SK-N-SH (cell line): ENCODE measurements around the gene C3.

Source experiments
- FOSL2 ChIP-seq: IDR thresholded peaks from 2 replicates; pipeline ENCODE4 v1.4.0; 2012; ENCODE audit warnings: low read depth, mild to moderate bottlenecking, moderate library complexity, borderline replicate concordance
- FOXM1 ChIP-seq: IDR thresholded peaks from 2 replicates; pipeline ENCODE4 v1.4.0; 2012; ENCODE audit warnings: low read depth, mild to moderate bottlenecking
- JUND ChIP-seq: IDR thresholded peaks from 2 replicates; pipeline ENCODE4 v1.4.0; 2012
- TF ChIP-seq, protein P1 (sequence below): IDR thresholded peaks from 2 replicates; pipeline ENCODE4 v1.4.0; 2012; ENCODE audit warnings: low read depth
- TF ChIP-seq, protein P2 (sequence below): fragments of 200-600 bp; sonication (generic); IDR thresholded peaks from 2 replicates; pipeline ENCODE4 v1.6.1; 2017; ENCODE audit warnings: antibody characterized with exemption, mild to moderate bottlenecking, moderate library complexity

DNA sequence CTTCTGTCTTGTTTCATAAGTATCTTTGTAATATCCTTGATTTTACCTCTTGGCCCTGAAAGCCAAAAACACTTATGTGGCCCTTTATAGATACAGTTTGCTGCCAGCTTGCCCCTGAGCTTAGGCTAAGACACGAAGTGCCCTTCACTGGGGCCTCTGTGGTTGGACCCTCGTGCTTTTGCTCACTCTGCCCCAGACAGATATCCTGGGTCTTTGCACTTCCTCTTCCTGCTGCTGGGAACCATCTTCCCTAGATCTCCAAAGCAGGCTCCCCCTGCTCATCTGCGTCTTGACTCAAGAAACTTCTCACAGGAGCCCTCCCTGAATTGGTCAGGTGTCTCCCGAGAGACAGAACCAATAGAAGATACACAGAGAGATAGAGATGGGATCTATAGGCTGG lies 48.5 kb downstream of the C3 start:
- TF ChIP-seq FOSL2 (no peak), FOXM1 (no peak), JUND (no peak)
- TF ChIP-seq, protein P1, sequence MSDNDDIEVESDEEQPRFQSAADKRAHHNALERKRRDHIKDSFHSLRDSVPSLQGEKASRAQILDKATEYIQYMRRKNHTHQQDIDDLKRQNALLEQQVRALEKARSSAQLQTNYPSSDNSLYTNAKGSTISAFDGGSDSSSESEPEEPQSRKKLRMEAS, result no peak
- TF ChIP-seq, protein P2, sequence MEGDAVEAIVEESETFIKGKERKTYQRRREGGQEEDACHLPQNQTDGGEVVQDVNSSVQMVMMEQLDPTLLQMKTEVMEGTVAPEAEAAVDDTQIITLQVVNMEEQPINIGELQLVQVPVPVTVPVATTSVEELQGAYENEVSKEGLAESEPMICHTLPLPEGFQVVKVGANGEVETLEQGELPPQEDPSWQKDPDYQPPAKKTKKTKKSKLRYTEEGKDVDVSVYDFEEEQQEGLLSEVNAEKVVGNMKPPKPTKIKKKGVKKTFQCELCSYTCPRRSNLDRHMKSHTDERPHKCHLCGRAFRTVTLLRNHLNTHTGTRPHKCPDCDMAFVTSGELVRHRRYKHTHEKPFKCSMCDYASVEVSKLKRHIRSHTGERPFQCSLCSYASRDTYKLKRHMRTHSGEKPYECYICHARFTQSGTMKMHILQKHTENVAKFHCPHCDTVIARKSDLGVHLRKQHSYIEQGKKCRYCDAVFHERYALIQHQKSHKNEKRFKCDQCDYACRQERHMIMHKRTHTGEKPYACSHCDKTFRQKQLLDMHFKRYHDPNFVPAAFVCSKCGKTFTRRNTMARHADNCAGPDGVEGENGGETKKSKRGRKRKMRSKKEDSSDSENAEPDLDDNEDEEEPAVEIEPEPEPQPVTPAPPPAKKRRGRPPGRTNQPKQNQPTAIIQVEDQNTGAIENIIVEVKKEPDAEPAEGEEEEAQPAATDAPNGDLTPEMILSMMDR, result no peak
